HG02970 (cell line): ENCODE results near the gene SEMA3A.

Experiments
- ATAC-seq: cut with Tn5 transposase; IDR thresholded peaks from one replicate; pipeline ENCODE4 v1.9.1; 2021; ENCODE audit warnings: mild to moderate bottlenecking, moderate library complexity, moderate number of reproducible peaks; ENCODE audit not compliant: unreplicated experiment, low FRiP score

Gene SEMA3A

GRCh38 chr7:84113906-84114850, 80.4 kb downstream of the SEMA3A start:
- ATAC-seq = no peak

DNA sequence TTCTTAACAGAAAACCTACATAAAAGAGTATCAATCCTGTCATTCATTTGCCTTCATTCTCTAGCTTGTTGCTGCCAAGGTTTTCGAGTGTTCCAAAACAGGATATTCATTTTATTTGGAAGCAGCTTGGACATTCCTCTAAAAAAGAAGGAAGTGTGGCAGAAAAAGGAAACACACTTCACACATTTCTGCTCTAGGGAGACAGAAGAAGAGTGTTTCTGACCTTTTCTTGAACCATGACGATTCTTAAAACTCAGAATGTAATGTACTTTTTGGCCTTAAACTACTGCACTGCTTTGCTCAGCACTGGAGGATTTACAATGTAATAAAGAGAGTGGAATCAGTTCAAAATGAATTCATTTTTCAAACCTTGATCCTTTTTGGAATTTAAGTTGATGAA, 81.3 kb downstream of the SEMA3A start:
- no peak for ATAC-seq

DNA sequence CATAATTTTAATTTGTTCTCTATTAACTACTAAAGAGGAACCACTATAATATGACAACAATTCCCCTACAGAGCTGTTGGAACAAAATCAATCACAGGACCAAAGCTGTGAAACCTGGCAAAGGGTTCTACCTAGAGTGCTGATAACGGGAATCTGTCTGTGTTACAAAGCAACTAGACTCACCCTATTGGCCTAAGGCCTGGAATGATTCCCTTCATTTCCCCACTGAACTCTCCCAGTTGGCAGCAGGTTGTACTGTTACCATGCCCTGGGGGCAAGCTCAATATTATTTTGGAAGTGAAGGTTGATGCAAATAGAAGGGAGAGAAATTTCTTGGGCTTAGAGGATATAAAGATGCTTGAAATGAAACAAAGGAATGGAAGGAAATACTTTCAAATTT, 81.8 kb downstream of the SEMA3A start:
- ATAC-seq = no peak

DNA sequence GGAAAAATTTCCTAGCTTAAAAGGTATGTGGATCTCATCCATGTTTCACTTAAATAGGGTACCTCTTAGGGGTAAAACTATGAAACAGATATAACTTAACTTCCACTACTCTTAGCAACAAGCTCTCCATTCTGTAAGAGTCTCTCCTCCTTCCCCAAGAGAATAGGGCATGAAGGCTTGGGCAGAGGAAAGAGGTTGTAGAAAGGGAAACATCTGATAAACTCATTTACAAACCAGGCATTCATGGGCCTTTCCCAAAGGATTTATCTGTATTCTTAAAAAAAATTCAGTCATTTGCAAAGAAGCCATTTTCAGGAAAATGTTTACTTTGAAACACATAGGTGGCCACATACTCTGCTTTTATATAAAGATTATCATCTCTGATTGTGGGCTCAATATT, 82.7 kb downstream of the SEMA3A start:
- ATAC-seq = no peak

- ATAC-seq = no peak
These were observed 84.2 kb downstream of the SEMA3A start for GRCh38 chr7:84110400-84110799.

DNA sequence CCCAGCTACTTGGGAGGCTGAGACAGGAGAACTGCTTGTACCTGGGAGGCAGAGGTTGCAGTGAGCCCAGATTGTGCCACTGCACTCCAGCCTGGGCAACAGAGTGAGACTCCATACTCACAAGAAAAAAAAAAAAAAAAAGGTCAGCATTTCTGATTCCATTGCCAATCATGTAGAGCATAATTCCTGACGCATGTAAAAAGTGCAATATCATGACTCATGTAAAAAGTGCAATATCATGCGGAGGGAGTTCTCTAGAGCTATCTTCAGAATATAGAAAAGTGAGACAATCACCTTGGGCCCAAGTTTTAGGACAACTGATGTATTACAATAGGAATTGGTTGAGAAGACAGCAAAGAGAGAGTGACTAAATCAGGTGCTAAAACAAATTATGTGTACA, 85.8 kb downstream of the SEMA3A start:
- no peak for ATAC-seq

DNA sequence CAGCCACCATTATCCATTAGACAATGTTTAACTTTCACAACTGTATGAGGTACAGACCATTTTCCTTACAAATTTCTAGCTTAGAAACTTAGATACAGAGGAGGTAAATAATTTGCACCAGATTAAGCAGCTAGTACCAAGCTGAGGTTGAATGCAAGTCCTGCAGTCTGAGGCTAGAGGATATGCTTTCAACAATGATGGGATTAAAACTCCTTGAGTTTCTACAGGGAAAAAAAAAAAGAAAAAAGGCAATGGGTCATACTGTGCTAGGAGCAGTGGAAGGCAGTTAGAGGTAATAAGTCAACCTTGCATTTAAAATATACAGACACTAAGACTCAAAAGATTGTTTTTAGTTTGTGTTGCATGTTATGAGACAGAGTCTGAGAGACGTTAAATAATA, 86.5 kb downstream of the SEMA3A start:
- no peak for ATAC-seq

GRCh38 chr7:84107259-84107658, 87.3 kb downstream of the SEMA3A start:
- ATAC-seq = no peak

- no peak for ATAC-seq
These were observed 88.3 kb downstream of the SEMA3A start for GRCh38 chr7:84106291-84106690.

- ATAC-seq = no peak
These were observed 89.0 kb downstream of the SEMA3A start for GRCh38 chr7:84105586-84105985.

GRCh38 chr7:84104826-84105225, 89.8 kb downstream of the SEMA3A start:
- no peak for ATAC-seq

DNA sequence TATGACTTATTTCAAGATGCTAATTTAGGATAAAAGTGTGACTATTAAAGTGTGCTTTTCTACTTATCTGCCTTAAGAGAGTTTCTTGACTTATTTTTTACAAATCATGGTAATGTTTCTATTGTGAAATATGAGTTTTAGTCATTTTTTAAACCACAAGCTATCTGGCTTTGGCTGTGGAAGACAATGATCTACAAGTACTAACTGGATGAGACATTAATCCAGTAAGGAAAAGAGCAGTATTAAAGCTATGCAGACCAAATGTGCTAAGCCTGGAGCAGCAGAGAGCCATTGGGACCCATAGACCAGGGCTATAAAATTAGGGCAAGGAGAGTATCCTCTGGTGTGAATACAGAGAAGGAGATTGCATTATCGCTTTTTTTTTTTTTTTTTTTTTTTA, 92.4 kb downstream of the SEMA3A start:
- no peak for ATAC-seq

- no peak for ATAC-seq
These were observed 93.7 kb downstream of the SEMA3A start for GRCh38 chr7:84100866-84101265.

GRCh38 chr7:84095971-84096370, 98.6 kb downstream of the SEMA3A start:
- ATAC-seq = no peak

- no peak for ATAC-seq
These were observed 102.4 kb downstream of the SEMA3A start for GRCh38 chr7:84092207-84092606.

DNA sequence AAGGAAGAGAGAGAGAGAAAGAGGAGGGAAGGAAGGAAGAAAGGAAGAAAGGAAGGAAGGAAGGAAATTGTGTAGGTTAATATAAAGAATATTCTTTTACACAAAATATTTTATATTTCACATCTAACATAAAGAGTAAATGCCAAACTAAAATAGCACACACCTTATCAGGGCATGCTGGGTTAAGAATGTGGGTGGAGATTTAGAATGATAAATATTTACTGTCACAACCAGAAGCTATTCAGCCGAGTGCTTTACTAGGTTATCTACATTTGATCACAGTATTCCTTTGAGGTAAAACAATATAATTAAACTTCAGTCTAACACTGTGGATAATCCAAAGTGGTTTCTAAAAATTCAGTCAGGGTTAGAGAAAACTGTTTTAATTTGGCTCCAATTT, 103.3 kb downstream of the SEMA3A start:
- no peak for ATAC-seq

- ATAC-seq = no peak
These were observed 105.8 kb downstream of the SEMA3A start for GRCh38 chr7:84088802-84089201.

DNA sequence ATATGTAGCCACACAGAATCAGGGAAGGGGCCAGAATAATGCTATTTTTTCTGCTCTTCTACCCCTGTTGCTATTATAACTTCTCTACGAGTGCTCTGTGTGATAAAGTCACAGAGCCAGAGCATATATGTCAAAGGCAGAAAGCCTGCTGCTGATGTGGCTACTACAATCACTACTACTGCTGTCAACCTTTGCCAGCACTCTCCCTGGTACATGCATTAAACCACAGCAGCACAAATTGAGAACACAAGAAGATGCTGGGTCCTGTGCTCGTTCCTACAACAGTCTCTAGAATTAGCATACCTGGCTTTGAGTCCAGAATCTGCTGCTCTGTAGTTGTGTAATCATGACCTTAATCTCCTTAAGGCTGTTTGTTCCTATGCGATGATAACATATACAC, 108.6 kb downstream of the SEMA3A start:
- ATAC-seq = no peak

- ATAC-seq = no peak
These were observed 109.4 kb downstream of the SEMA3A start for GRCh38 chr7:84085147-84085546.

GRCh38 chr7:84083846-84084245, 110.7 kb downstream of the SEMA3A start:
- ATAC-seq = no peak

GRCh38 chr7:84081973-84082522, 112.5 kb downstream of the SEMA3A start:
- ATAC-seq = no peak

DNA sequence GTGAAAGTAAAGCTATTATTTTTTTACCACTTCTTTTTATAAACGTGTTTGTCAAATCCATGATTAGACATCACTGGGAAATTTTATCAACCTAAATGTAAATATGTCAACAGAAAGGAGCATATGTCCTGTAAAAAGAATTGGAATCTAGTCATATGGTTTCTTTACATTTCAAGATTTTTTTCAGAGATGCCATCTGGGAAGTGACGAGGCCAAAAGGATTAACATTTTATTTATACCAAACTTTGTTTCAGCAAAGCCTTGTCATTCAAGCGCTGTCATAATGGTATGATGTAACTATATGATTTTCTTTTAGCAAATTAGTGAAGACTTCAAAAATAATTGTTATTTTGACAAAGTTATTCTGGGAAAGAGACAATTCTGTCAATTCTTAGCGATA, 117.3 kb downstream of the SEMA3A start:
- no peak for ATAC-seq
